ENCODE results near the gene CDH22.

Gene CDH22

GRCh38 chr20:46252352-46253091 is 55.8 kb downstream of the CDH22 start:
- Mint-ChIP-seq H3K9me3 (no peaks in the 10 kb centered on the region), H3K4me1 (no peaks in the 10 kb centered on the region), H3K27ac (no peak overlapping the region), H3K4me3 (no peak overlapping the region), H3K27me3 (peaks cover 60 to 63% of the 10 kb centered on the region in 2 donors), H3K36me3 (no peaks in the 10 kb centered on the region)
- DNase-seq: no peak
- no peak for ATAC-seq (replicated peaks)

- H3K9me3 Mint-ChIP-seq: no peaks in the 10 kb centered on the region
- H3K4me1 Mint-ChIP-seq: peaks cover 4 to 6% of the 10 kb centered on the region in 2 donors
- H3K36me3 Mint-ChIP-seq: no peaks in the 10 kb centered on the region
- DNase-seq (no peak), ATAC-seq (replicated peaks) (no peak)
- no peak overlapping the region for H3K4me3 Mint-ChIP-seq
- peaks cover 70 to 75% of the 10 kb centered on the region in 2 donors for H3K27me3 Mint-ChIP-seq
- no peak overlapping the region for H3K27ac Mint-ChIP-seq
These were observed 57.1 kb downstream of the CDH22 start for GRCh38 chr20:46251211-46251673.

GRCh38 chr20:46250772-46251171 is 57.5 kb downstream of the CDH22 start:
- H3K4me3 Mint-ChIP-seq: no peak overlapping the region
- H3K27me3 Mint-ChIP-seq: peaks cover 73 to 79% of the 10 kb centered on the region in 2 donors
- ATAC-seq (replicated peaks): no peak
- no peaks in the 10 kb centered on the region for H3K9me3 Mint-ChIP-seq
- no peak for DNase-seq
- H3K4me1 Mint-ChIP-seq: peaks cover 4 to 7% of the 10 kb centered on the region in 2 donors
- H3K36me3 Mint-ChIP-seq: no peaks in the 10 kb centered on the region
- no peak overlapping the region for H3K27ac Mint-ChIP-seq

- ATAC-seq (replicated peaks): no peak
- DNase-seq: no peak
- H3K36me3 Mint-ChIP-seq: no peaks in the 10 kb centered on the region
- peaks cover 79 to 86% of the 10 kb centered on the region in 2 donors for H3K27me3 Mint-ChIP-seq
- peaks cover 4 to 7% of the 10 kb centered on the region in 2 donors for H3K4me1 Mint-ChIP-seq
- H3K4me3 Mint-ChIP-seq: no peak overlapping the region
- H3K9me3 Mint-ChIP-seq: no peaks in the 10 kb centered on the region
- H3K27ac Mint-ChIP-seq: no peak overlapping the region
These were observed 58.6 kb downstream of the CDH22 start for GRCh38 chr20:46249671-46250070.

DNA sequence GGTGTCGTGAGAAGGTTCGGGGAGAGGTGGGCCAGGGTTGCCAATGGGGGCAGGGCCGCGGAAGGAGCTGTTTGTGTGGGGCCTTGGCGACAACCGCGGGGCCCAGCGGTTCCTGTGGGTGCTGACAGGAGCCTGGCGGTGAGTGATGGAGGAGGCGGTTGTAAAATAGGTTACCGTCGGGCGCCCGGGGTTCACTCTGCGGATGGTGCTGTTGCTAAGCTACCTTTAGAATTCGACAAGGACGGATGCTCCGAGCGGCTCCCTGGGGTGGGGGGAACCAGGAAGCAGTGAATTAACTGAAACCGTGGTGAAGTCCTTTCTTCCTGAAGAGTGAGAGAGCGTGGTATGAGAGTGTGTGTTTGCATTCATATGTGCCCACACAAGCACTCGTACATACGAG is 61.7 kb downstream of the CDH22 start:
- Mint-ChIP-seq H3K27ac (no peak overlapping the region), H3K27me3 (peaks cover 55 to 69% of the 10 kb centered on the region in 2 donors)
- ATAC-seq (replicated peaks): no peak

DNA sequence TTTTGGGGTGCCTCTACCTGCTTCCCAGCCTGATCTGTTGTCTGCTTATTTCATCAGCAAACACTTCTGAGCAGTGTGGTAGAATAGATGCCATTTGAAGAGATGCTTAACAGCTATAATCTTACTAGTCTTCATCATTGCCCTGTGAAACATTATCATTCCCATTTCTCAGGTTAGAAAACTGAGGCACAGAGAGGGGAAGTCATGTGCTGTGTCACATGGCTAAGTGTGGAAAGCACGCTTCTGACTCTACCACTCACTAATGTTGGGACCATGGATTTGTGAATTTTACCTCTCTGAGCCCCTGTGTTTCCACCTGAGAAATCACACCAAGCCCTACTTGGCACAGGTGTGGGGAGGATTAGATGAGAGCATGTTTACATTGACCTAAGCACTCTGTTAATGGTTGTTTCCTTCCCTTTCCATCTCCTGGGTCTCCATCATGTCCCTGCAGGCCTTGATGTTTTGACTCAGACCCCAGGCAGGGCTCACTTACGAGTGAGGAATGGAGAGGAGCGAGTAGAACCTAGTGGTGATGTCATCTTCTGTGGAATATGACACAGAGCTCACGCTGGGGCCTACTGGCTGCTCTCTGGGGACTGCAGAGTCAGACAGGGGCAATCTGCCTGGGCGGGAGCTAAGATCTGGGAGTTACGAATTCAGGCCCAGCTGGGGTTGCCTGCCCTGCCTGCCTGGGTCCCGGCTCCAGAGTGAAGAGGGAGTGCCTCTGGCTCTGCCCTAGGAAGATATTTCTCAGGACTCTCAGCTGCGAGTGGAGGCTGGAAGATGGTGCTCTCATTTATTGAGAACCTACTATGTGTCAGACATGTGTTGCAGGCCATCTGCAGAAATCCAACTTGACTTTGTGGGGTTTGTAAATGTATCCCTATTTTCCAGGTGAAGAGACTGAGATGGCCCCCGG is 64.3 kb downstream of the CDH22 start:
- no peaks in the 10 kb centered on the region for H3K36me3 Mint-ChIP-seq
- no peak overlapping the region for H3K4me3 Mint-ChIP-seq
- no peak for DNase-seq
- peaks cover 4 to 7% of the 10 kb centered on the region in 2 donors for H3K4me1 Mint-ChIP-seq
- H3K27ac Mint-ChIP-seq: no peak overlapping the region
- peaks cover 40 to 48% of the 10 kb centered on the region in 2 donors for H3K27me3 Mint-ChIP-seq
- no peak for ATAC-seq (replicated peaks)
- no peaks in the 10 kb centered on the region for H3K9me3 Mint-ChIP-seq

More for the DNA sequence above, 61.7 kb downstream of the CDH22 start:
- peaks cover 4 to 7% of the 10 kb centered on the region in 2 donors for H3K4me1 Mint-ChIP-seq
- no peaks in the 10 kb centered on the region for H3K9me3 Mint-ChIP-seq
- H3K36me3 Mint-ChIP-seq: no peaks in the 10 kb centered on the region
- no peak overlapping the region for H3K4me3 Mint-ChIP-seq
- no peak for DNase-seq

- H3K27me3 Mint-ChIP-seq: peaks cover 31 to 42% of the 10 kb centered on the region in 2 donors
- no peak for ATAC-seq (replicated peaks)
- peaks cover 4 to 7% of the 10 kb centered on the region in 2 donors for H3K4me1 Mint-ChIP-seq
- DNase-seq: no peak
- no peak overlapping the region for H3K27ac Mint-ChIP-seq
- H3K36me3 Mint-ChIP-seq: no peaks in the 10 kb centered on the region
- H3K4me3 Mint-ChIP-seq: no peak overlapping the region
- H3K9me3 Mint-ChIP-seq: no peaks in the 10 kb centered on the region
These were observed 65.9 kb downstream of the CDH22 start for GRCh38 chr20:46242390-46242789.

GRCh38 chr20:46240881-46241280 is 67.4 kb downstream of the CDH22 start:
- no peaks in the 10 kb centered on the region for H3K4me1 Mint-ChIP-seq
- DNase-seq: no peak
- ATAC-seq (replicated peaks): no peak
- H3K27me3 Mint-ChIP-seq: peaks cover 28 to 37% of the 10 kb centered on the region in 2 donors
- H3K36me3 Mint-ChIP-seq: no peaks in the 10 kb centered on the region
- no peak overlapping the region for H3K27ac Mint-ChIP-seq
- H3K9me3 Mint-ChIP-seq: no peaks in the 10 kb centered on the region
- no peak overlapping the region for H3K4me3 Mint-ChIP-seq

- ATAC-seq (replicated peaks): no peak
- DNase-seq: no peak
- no peak overlapping the region for H3K27ac Mint-ChIP-seq
- H3K27me3 Mint-ChIP-seq: peaks cover 27 to 37% of the 10 kb centered on the region in 2 donors
- H3K4me3 Mint-ChIP-seq: no peak overlapping the region
- no peaks in the 10 kb centered on the region for H3K4me1 Mint-ChIP-seq
- H3K9me3 Mint-ChIP-seq: no peaks in the 10 kb centered on the region
- no peaks in the 10 kb centered on the region for H3K36me3 Mint-ChIP-seq
These were observed 68.2 kb downstream of the CDH22 start for GRCh38 chr20:46240065-46240464.

- Mint-ChIP-seq H3K4me1 (no peaks in the 10 kb centered on the region), H3K27ac (no peak overlapping the region), H3K9me3 (no peaks in the 10 kb centered on the region), H3K4me3 (no peak overlapping the region), H3K36me3 (no peaks in the 10 kb centered on the region), H3K27me3 (peaks cover 26 to 36% of the 10 kb centered on the region in 2 donors)
- DNase-seq (no peak), ATAC-seq (replicated peaks) (no peak)
These were observed 70.6 kb downstream of the CDH22 start for GRCh38 chr20:46237736-46238135.

DNA sequence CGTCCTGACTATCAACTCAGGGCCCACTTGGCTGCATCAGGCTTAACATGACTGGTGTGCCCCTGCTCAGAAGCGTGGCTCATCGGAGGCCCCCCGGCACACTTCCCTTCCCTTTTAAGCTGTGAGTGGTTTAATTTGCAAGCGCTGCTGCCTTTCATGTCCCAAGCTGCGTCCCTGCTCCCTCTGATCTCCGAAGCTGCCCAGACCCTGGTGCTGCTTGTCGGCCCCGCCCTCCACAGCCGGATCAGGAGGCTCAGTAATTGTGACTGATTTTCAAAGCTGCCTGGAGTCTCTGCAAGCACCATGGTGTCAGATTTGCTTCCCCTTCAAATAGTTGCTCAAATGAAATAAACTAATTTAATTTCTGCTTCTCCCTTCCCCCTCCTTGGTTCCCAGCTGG is 71.1 kb downstream of the CDH22 start:
- Mint-ChIP-seq H3K36me3 (no peaks in the 10 kb centered on the region), H3K4me1 (no peaks in the 10 kb centered on the region), H3K9me3 (no peaks in the 10 kb centered on the region), H3K27me3 (peaks cover 31 to 39% of the 10 kb centered on the region in 2 donors), H3K4me3 (no peak overlapping the region), H3K27ac (no peak overlapping the region)
- no peak for DNase-seq
- no peak for ATAC-seq (replicated peaks)

- H3K27ac Mint-ChIP-seq: no peak overlapping the region
- no peak overlapping the region for H3K4me3 Mint-ChIP-seq
- H3K27me3 Mint-ChIP-seq: peaks cover 41 to 42% of the 10 kb centered on the region in 2 donors
- H3K36me3 Mint-ChIP-seq: no peaks in the 10 kb centered on the region
- H3K9me3 Mint-ChIP-seq: no peaks in the 10 kb centered on the region
- H3K4me1 Mint-ChIP-seq: no peaks in the 10 kb centered on the region
- ATAC-seq (replicated peaks) (no peak), DNase-seq (no peak)
These were observed 73.2 kb downstream of the CDH22 start for GRCh38 chr20:46235077-46235476.

- Mint-ChIP-seq H3K27ac (no peak overlapping the region), H3K27me3 (peaks cover 46% of the 10 kb centered on the region in 2 donors), H3K4me1 (no peaks in the 10 kb centered on the region), H3K9me3 (no peaks in the 10 kb centered on the region), H3K36me3 (no peaks in the 10 kb centered on the region), H3K4me3 (no peak overlapping the region)
- no peak for ATAC-seq (replicated peaks)
- no peak for DNase-seq
These were observed 74.6 kb downstream of the CDH22 start for GRCh38 chr20:46233701-46234100.

DNA sequence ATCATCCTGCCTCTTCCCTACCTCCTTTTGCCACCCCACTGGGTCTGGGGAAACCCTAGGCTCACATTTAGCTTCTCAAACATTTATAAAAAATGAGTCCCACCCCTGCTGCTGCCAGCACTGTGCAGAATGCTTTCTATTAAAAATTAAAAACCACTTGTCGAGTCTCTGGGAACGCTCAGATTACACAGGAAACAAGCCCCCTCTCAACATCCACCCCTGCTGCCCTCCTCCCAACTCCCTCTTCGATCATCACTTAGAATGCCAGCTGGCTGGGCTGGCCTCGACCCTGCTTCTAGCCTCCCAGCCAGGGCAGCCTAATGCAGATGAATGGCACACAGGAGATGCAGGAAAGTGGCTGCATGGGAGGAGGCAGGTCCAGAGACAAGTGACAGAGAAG is 75.8 kb downstream of the CDH22 start:
- Mint-ChIP-seq H3K27me3 (peaks cover 44 to 51% of the 10 kb centered on the region in 2 donors), H3K4me1 (no peaks in the 10 kb centered on the region), H3K9me3 (no peaks in the 10 kb centered on the region), H3K36me3 (no peaks in the 10 kb centered on the region), H3K27ac (no peak overlapping the region), H3K4me3 (no peak overlapping the region)
- no peak for ATAC-seq (replicated peaks)
- no peak for DNase-seq
